Epidermal melanocyte (primary cell): Measurements from ENCODE around the gene SCPEP1.
"Not testable (repeated sequence)": the region's sequence is repeated elsewhere in the genome, so short reads cannot be mapped to it uniquely, and the experiment has no call there.

ENCODE experiments used
- DNase-seq: peaks from one replicate; pipeline ENCODE4 v3.0.0; 2011; ENCODE audit warnings: low spot score; ENCODE audit not compliant: insufficient read length

Gene SCPEP1

GRCh38 chr17:56977673-56978395 is at the start of gene SCPEP1:
SCPEP1 (plus strand) TSS chr17:56978131; CDS start chr17:56978160, 29 bp downstream.
- DNase-seq, result peak; percentile 86

- DNase-seq, result no peak
These were observed 49.3 kb upstream of the SCPEP1 start for GRCh38 chr17:56928586-56928985.

GRCh38 chr17:56929362-56929969 is 48.5 kb upstream of the SCPEP1 start:
- no peak for DNase-seq

- no peak for DNase-seq
These were observed 47.1 kb upstream of the SCPEP1 start for GRCh38 chr17:56930739-56931337.

GRCh38 chr17:56933151-56933745 is 44.7 kb upstream of the SCPEP1 start:
- DNase-seq, result no peak

GRCh38 chr17:56933868-56934267 is 44.1 kb upstream of the SCPEP1 start:
- no peak for DNase-seq

- no peak for DNase-seq
These were observed 43.7 kb upstream of the SCPEP1 start for GRCh38 chr17:56934280-56934679.

- no peak for DNase-seq
These were observed 42.5 kb upstream of the SCPEP1 start for GRCh38 chr17:56935461-56935860.

GRCh38 chr17:56936697-56937322 is 41.1 kb upstream of the SCPEP1 start:
- no peak for DNase-seq

GRCh38 chr17:56937687-56938086 is 40.2 kb upstream of the SCPEP1 start:
- DNase-seq, result no peak

GRCh38 chr17:56938206-56938605 is 39.7 kb upstream of the SCPEP1 start:
- DNase-seq, result not testable (repeated sequence)

- peak; percentile 52 for DNase-seq
These were observed 38.0 kb upstream of the SCPEP1 start for GRCh38 chr17:56939869-56940484.

GRCh38 chr17:56943505-56944125 is 34.3 kb upstream of the SCPEP1 start:
- no peak for DNase-seq

GRCh38 chr17:56945938-56946505 is 31.9 kb upstream of the SCPEP1 start:
- no peak for DNase-seq

- no peak for DNase-seq
These were observed 30.2 kb upstream of the SCPEP1 start for GRCh38 chr17:56947741-56948140.

GRCh38 chr17:56948491-56948890 is 29.4 kb upstream of the SCPEP1 start:
- DNase-seq, result no peak

- DNase-seq, result no peak
These were observed 28.3 kb upstream of the SCPEP1 start for GRCh38 chr17:56949595-56949994.

- no peak for DNase-seq
These were observed 20.9 kb upstream of the SCPEP1 start for GRCh38 chr17:56956992-56957391.

GRCh38 chr17:56960596-56961538 is 17.1 kb upstream of the SCPEP1 start, which contains the start of gene COIL:
COIL (minus strand) TSS chr17:56961050; CDS start chr17:56961019, 31 bp downstream.
- peak; percentile 89 for DNase-seq
